Mucosa of rectum (tissue), 2 donors: ENCODE data around the gene PNPLA4.

ENCODE experiments used
- H3K27ac ChIP-seq, 2 donors: one replicate each; pipeline ENCODE4 v1.7.0; 2013; ENCODE audit warnings: inconsistent platforms in 2 of 2, low read depth in 2 of 2, low read length in 2 of 2
- H3K27me3 ChIP-seq, 2 donors: one replicate each; pipeline ENCODE4 v1.7.0; 2013; ENCODE audit warnings: low read length in 2 of 2; ENCODE audit not compliant: control insufficient read depth in 2 of 2, insufficient read depth in 2 of 2
- H3K36me3 ChIP-seq, 2 donors: one replicate each; pipeline ENCODE4 v1.7.0; 2013; ENCODE audit warnings: low read length in 2 of 2; ENCODE audit not compliant: control insufficient read depth in 2 of 2, insufficient read depth in 2 of 2
- H3K4me1 ChIP-seq, 2 donors: one replicate each; pipeline ENCODE4 v1.7.0; 2013; ENCODE audit warnings: low read length in 2 of 2, mild to moderate bottlenecking in 1 of 2; ENCODE audit not compliant: control insufficient read depth in 2 of 2, insufficient read depth in 2 of 2
- H3K4me3 ChIP-seq, 2 donors: one replicate each; pipeline ENCODE4 v1.7.0; 2013; ENCODE audit warnings: low read length in 2 of 2
- H3K9ac ChIP-seq, 2 donors: one replicate each; pipeline ENCODE4 v1.7.0; 2013; ENCODE audit warnings: low read length in 2 of 2, low read depth in 1 of 2, mild to moderate bottlenecking in 1 of 2
- H3K9me3 ChIP-seq, 2 donors: one replicate each; pipeline ENCODE4 v1.7.0; 2013; ENCODE audit warnings: low read length in 2 of 2; ENCODE audit not compliant: control insufficient read depth in 2 of 2
- donor health status: healthy.
- donor health status: Normal muscosa, but diverticular disease.

The PNPLA4 gene

GRCh38 chrX:7889135-7889534 lies 38.1 kb downstream of the PNPLA4 start:
- Histone ChIP-seq H3K4me3 (no peak overlapping the region), H3K27ac (no peak overlapping the region)

GRCh38 chrX:7876957-7877356 lies 50.3 kb downstream of the PNPLA4 start:
- Histone ChIP-seq H3K9me3 (no peaks in the 10 kb centered on the region), H3K4me1 (no peaks in the 10 kb centered on the region), H3K4me3 (no peak overlapping the region), H3K27me3 (no peaks in the 10 kb centered on the region), H3K9ac (no peak overlapping the region), H3K27ac (no peak overlapping the region), H3K36me3 (no peaks in the 10 kb centered on the region)

More at GRCh38 chrX:7889135-7889534, 38.1 kb downstream of the PNPLA4 start:
- no peaks in the 10 kb centered on the region for H3K9me3 ChIP-seq
- no peaks in the 10 kb centered on the region for H3K4me1 ChIP-seq
- no peaks in the 10 kb centered on the region for H3K27me3 ChIP-seq
- H3K36me3 ChIP-seq = no peaks in the 10 kb centered on the region
- no peak overlapping the region for H3K9ac ChIP-seq

- no peak overlapping the region for H3K27ac ChIP-seq
- H3K36me3 ChIP-seq = no peaks in the 10 kb centered on the region
- H3K9ac ChIP-seq = no peak overlapping the region
- no peaks in the 10 kb centered on the region for H3K4me1 ChIP-seq
- no peaks in the 10 kb centered on the region for H3K27me3 ChIP-seq
- H3K9me3 ChIP-seq = no peaks in the 10 kb centered on the region
- H3K4me3 ChIP-seq = no peak overlapping the region
Measured at GRCh38 chrX:7872042-7872441, 55.2 kb downstream of the PNPLA4 start.

- H3K4me3 ChIP-seq = no peak overlapping the region
- no peaks in the 10 kb centered on the region for H3K27me3 ChIP-seq
- H3K9ac ChIP-seq = no peak overlapping the region
- H3K4me1 ChIP-seq = no peaks in the 10 kb centered on the region
- no peak overlapping the region for H3K27ac ChIP-seq
- H3K36me3 ChIP-seq = no peaks in the 10 kb centered on the region
- no peaks in the 10 kb centered on the region for H3K9me3 ChIP-seq
Measured at GRCh38 chrX:7852166-7852565, 75.0 kb downstream of the PNPLA4 start.
